ENCODE measurements around the gene GNA12. TPM values are rescaled to one million over a fixed set of nuclear protein-coding genes. Genes with fewer than 3 reads are reported as not detected.

The GNA12 gene
- total and polyA plus RNA-seq, 2 experiments from 2014 or later: 28.4 to 40.2 TPM

- Histone ChIP-seq H4K20me1 (ENCODE audit: insufficient read depth, poor library complexity, severe bottlenecking) (no peaks in the 10 kb centered on the region), H3K27me3 (no peaks in the 10 kb centered on the region), H3K79me2 (no peaks in the 10 kb centered on the region), H3K4me2 (no peak overlapping the region), H3K36me3 (replicated peaks; ENCODE audit: insufficient read depth, low read depth) (no peaks in the 10 kb centered on the region), H3K4me1 (ENCODE audit: insufficient read depth) (peaks cover 27% of the 10 kb centered on the region), H3K27ac (no peak overlapping the region), H3K9me2 (replicated peaks; ENCODE audit: insufficient read depth) (no peaks in the 10 kb centered on the region), H3K4me3 (no peak overlapping the region), H3K9me3 (ENCODE audit: low read depth) (no peaks in the 10 kb centered on the region), H2AFZ (no peak overlapping the region)
- WGBS (ENCODE audit: low lambda C conversion rate, missing lambda C conversion rate): 63% methylated on average over 13 of the region's 13 CpGs
- TF ChIP-seq EZH2phosphoT487 (IDR thresholded peaks at IDR 0.05; ENCODE audit: low read depth, severe bottlenecking, unreplicated experiment) (no peak), EZH2 (IDR thresholded peaks at IDR 0.05; ENCODE audit: borderline replicate concordance) (no peak), CTCF (IDR thresholded peaks at IDR 0.05; ENCODE audit: poor library complexity) (no peak)
- DNase-seq (ENCODE audit: low spot score): no peak
Observed at GRCh38 chr7:2713370-2713769, 130.7 kb downstream of the GNA12 start.

GRCh38 chr7:2711895-2712675 lies 132.0 kb downstream of the GNA12 start:
- Histone ChIP-seq H3K27me3 (no peaks in the 10 kb centered on the region), H3K9me3 (ENCODE audit: low read depth) (no peaks in the 10 kb centered on the region), H3K79me2 (no peaks in the 10 kb centered on the region), H2AFZ (no peak overlapping the region), H3K4me3 (no peak overlapping the region), H4K20me1 (ENCODE audit: insufficient read depth, poor library complexity, severe bottlenecking) (no peaks in the 10 kb centered on the region), H3K4me2 (no peak overlapping the region), H3K27ac (no peak overlapping the region), H3K36me3 (replicated peaks; ENCODE audit: insufficient read depth, low read depth) (no peaks in the 10 kb centered on the region), H3K4me1 (ENCODE audit: insufficient read depth) (peaks cover 25% of the 10 kb centered on the region), H3K9me2 (replicated peaks; ENCODE audit: insufficient read depth) (no peaks in the 10 kb centered on the region)
- no peak for DNase-seq (ENCODE audit: low spot score)
- TF ChIP-seq CTCF (IDR thresholded peaks at IDR 0.05; ENCODE audit: poor library complexity) (no peak), EZH2phosphoT487 (IDR thresholded peaks at IDR 0.05; ENCODE audit: low read depth, severe bottlenecking, unreplicated experiment) (no peak), EZH2 (IDR thresholded peaks at IDR 0.05; ENCODE audit: borderline replicate concordance) (no peak)
- WGBS (ENCODE audit: low lambda C conversion rate, missing lambda C conversion rate): 93% methylated on average over 25 of the region's 25 CpGs

- 65% methylated on average over 4 of the region's 4 CpGs for WGBS (ENCODE audit: low lambda C conversion rate, missing lambda C conversion rate)
- H3K4me3 ChIP-seq: no peak overlapping the region
- DNase-seq (ENCODE audit: low spot score): no peak
- no peak for TF ChIP-seq EZH2phosphoT487 (IDR thresholded peaks at IDR 0.05; ENCODE audit: low read depth, severe bottlenecking, unreplicated experiment)
- TF ChIP-seq CTCF (IDR thresholded peaks at IDR 0.05; ENCODE audit: poor library complexity): no peak
- TF ChIP-seq EZH2 (IDR thresholded peaks at IDR 0.05; ENCODE audit: borderline replicate concordance): no peak
- H4K20me1 ChIP-seq (ENCODE audit: insufficient read depth, poor library complexity, severe bottlenecking): no peaks in the 10 kb centered on the region
- H3K27ac ChIP-seq: no peak overlapping the region
- peaks cover 14% of the 10 kb centered on the region for H3K4me1 ChIP-seq (ENCODE audit: insufficient read depth)
- H3K27me3 ChIP-seq: no peaks in the 10 kb centered on the region
- H3K79me2 ChIP-seq: no peaks in the 10 kb centered on the region
- H3K9me2 ChIP-seq (replicated peaks; ENCODE audit: insufficient read depth): no peaks in the 10 kb centered on the region
- H3K9me3 ChIP-seq (ENCODE audit: low read depth): no peaks in the 10 kb centered on the region
- H3K4me2 ChIP-seq: no peak overlapping the region
- H3K36me3 ChIP-seq (replicated peaks; ENCODE audit: insufficient read depth, low read depth): no peaks in the 10 kb centered on the region
- H2AFZ ChIP-seq: no peak overlapping the region
Observed at GRCh38 chr7:2710901-2711551, 133.1 kb downstream of the GNA12 start.

Data from hepatocyte (in vitro differentiated cells).